Smooth muscle cell (in vitro differentiated cells): ENCODE measurements around the gene ANKRD28. TPM values are rescaled to one million over a fixed set of nuclear protein-coding genes. Genes with fewer than 3 reads are reported as not detected.
"Not testable (repeated sequence)": the region's sequence is repeated elsewhere in the genome, so short reads cannot be mapped to it uniquely, and the experiment has no call there.

ENCODE experiments used
- DNase-seq: peaks from one replicate; lab custom pipeline; 2025; ENCODE audit not compliant: unreplicated experiment; lab: John Stamatoyannopoulos, UW
- H2AFZ ChIP-seq: fragments of 200-600 bp; sonication (generic); 2 replicates; pipeline ENCODE4 v1.6.0; 2016; ENCODE audit warnings: antibody characterized with exemption, low read depth, mild to moderate bottlenecking
- H3F3A ChIP-seq: fragments of 200-600 bp; sonication (generic); 2 replicates; pipeline ENCODE4 v1.6.0; 2017; ENCODE audit warnings: antibody characterized with exemption, low read depth
- H3K27ac ChIP-seq: fragments of 200-600 bp; sonication (generic); 2 replicates; pipeline ENCODE4 v1.5.1; 2016; ENCODE audit warnings: low read depth, mild to moderate bottlenecking
- H3K27me3 ChIP-seq: fragments of 200-600 bp; sonication (generic); 2 replicates; pipeline ENCODE4 v1.6.1; 2016; ENCODE audit warnings: low read depth, mild to moderate bottlenecking
- H3K36me3 ChIP-seq: fragments of 200-600 bp; sonication (generic); 2 replicates; pipeline ENCODE4 v1.5.1; 2016; ENCODE audit warnings: low read depth
- H3K4me1 ChIP-seq: fragments of 200-600 bp; sonication (generic); 2 replicates; pipeline ENCODE4 v1.5.1; 2016; ENCODE audit warnings: low read depth
- H3K4me2 ChIP-seq: fragments of 200-600 bp; sonication (generic); 2 replicates; pipeline ENCODE4 v1.6.0; 2016; ENCODE audit warnings: mild to moderate bottlenecking
- H3K4me3 ChIP-seq: fragments of 200-600 bp; sonication (generic); 2 replicates; pipeline ENCODE4 v1.5.1; 2016; ENCODE audit warnings: mild to moderate bottlenecking
- H3K79me2 ChIP-seq: fragments of 200-600 bp; sonication (generic); 2 replicates; pipeline ENCODE4 v1.6.0; 2016; ENCODE audit warnings: low read depth, mild to moderate bottlenecking
- H3K9ac ChIP-seq: fragments of 200-600 bp; sonication (generic); 2 replicates; pipeline ENCODE4 v1.6.0; 2016; ENCODE audit warnings: low read depth
- H3K9me3 ChIP-seq: fragments of 200-600 bp; sonication (generic); replicated peaks from 2 replicates; pipeline ENCODE4 v1.5.1; 2016; ENCODE audit warnings: low read depth
- H4K20me1 ChIP-seq: fragments of 200-600 bp; sonication (generic); 2 replicates; pipeline ENCODE4 v1.6.0; 2016; ENCODE audit warnings: low read depth
- CTCF ChIP-seq: fragments of 200-600 bp; sonication (generic); IDR thresholded peaks from 2 replicates; pipeline ENCODE4 v1.5.1; 2017; ENCODE audit warnings: borderline replicate concordance, mild to moderate bottlenecking, antibody characterized with exemption; ENCODE audit not compliant: insufficient read depth, poor library complexity, severe bottlenecking
- WGBS: methylation state at CpG from one replicate; pipeline ENCODE4 v1.1.7; 2016; ENCODE audit warnings: low lambda C conversion rate; 5-methylcytosine and 5-hydroxymethylcytosine counted together
- polyA plus RNA-seq: library from polyadenylated mRNA; unstranded; fragments of >200 nt; fragmentation: Nextera tagmentation; extraction: Ambion mirVana; gene quantifications from 2 replicates; pipeline ENCODE4 v1.2.1, GENCODE V29; 2016
- total RNA-seq: library from RNA; depleted of rRNA; stranded (reverse); fragments of >200 nt; gene quantifications from 2 replicates; pipeline ENCODE4 v1.2.3, GENCODE V29; 2014

Gene ANKRD28
- total and polyA plus RNA-seq, 2 experiments from 2014 or later: 11.8 to 35.7 TPM

DNA sequence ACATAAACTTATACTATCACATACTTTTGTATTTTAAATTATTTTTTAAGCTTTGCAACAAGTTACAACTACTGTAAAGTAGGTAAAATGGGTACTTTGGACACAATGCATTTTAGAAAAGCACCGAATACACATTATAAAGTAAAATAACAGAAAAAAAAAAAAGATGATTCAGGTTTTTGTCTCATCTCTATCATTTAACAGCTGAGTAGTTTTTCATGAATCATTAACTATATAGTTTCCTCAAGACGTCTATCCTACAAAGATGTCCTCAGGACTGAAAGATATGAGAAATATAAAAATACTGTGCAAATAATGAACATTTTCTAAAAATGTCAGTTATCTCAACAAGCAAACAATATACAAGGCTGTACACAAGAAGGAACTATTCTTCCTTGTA, 46.9 kb downstream of the ANKRD28 start:
- H3K27ac ChIP-seq: no peak overlapping the region

GRCh38 chr3:15750143-15750542, 47.6 kb downstream of the ANKRD28 start:
- TF ChIP-seq CTCF: no peak

More for the DNA sequence above, 46.9 kb downstream of the ANKRD28 start:
- Histone ChIP-seq H4K20me1 (no peaks in the 10 kb centered on the region), H3K4me2 (no peak overlapping the region), H3K27me3 (no peaks in the 10 kb centered on the region), H3K36me3 (peaks cover 3% of the 10 kb centered on the region), H3K79me2 (no peaks in the 10 kb centered on the region), H3K4me1 (no peaks in the 10 kb centered on the region), H3F3A (no peaks in the 10 kb centered on the region), H2AFZ (no peak overlapping the region), H3K9ac (no peak overlapping the region), H3K4me3 (no peak overlapping the region), H3K9me3 (no peaks in the 10 kb centered on the region)
- no peak for DNase-seq
- 97% methylated on average over 2 of the region's 2 CpGs for WGBS
- TF ChIP-seq CTCF: no peak

DNA sequence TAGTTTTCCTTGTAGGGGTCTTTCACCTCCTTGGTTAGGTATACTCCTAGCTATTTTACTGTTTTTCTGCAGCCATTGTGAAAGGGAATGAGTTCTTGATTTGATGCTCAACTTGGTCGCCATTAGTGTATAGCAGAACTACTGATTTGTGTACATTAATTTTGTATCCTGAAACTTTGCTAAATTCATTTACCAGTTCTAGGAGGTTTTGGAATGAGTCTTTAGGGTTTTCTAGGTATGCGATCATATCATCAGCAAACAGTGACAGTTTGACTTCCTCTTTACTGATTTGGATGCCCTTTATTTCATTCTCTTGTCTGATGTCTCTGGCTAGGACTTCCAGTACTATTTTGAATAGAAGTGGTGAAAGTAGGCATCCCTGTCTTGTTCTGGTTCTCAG, 51.9 kb downstream of the ANKRD28 start:
- H4K20me1 ChIP-seq, H3K4me1 ChIP-seq, H3K4me2 ChIP-seq, H3K79me2 ChIP-seq, H3K27ac ChIP-seq, H3F3A ChIP-seq, DNase-seq, H3K27me3 ChIP-seq, H3K9me3 ChIP-seq, H3K9ac ChIP-seq, H3K4me3 ChIP-seq, H3K36me3 ChIP-seq, H2AFZ ChIP-seq: not testable (repeated sequence)
- WGBS: 95% methylated on average over 2 of the region's 2 CpGs

More at GRCh38 chr3:15750143-15750542, 47.6 kb downstream of the ANKRD28 start:
- H3K27ac ChIP-seq: no peak overlapping the region
- H4K20me1 ChIP-seq: no peaks in the 10 kb centered on the region
- no peaks in the 10 kb centered on the region for H3K9me3 ChIP-seq
- H3K4me2 ChIP-seq: no peak overlapping the region
- no peak overlapping the region for H2AFZ ChIP-seq
- H3K27me3 ChIP-seq: no peaks in the 10 kb centered on the region
- H3K4me3 ChIP-seq: no peak overlapping the region
- no peaks in the 10 kb centered on the region for H3K79me2 ChIP-seq
- H3F3A ChIP-seq: no peaks in the 10 kb centered on the region
- WGBS: 100% methylated on average over 3 of the region's 3 CpGs
- no peak for DNase-seq
- H3K9ac ChIP-seq: no peak overlapping the region
- no peaks in the 10 kb centered on the region for H3K4me1 ChIP-seq
- peaks cover 3% of the 10 kb centered on the region for H3K36me3 ChIP-seq

GRCh38 chr3:15744176-15744575, 53.6 kb downstream of the ANKRD28 start:
- Histone ChIP-seq H3F3A (no peaks in the 10 kb centered on the region), H3K4me2 (no peak overlapping the region), H3K27me3 (no peaks in the 10 kb centered on the region), H2AFZ (no peak overlapping the region), H3K79me2 (no peaks in the 10 kb centered on the region), H3K27ac (no peak overlapping the region), H3K4me1 (no peaks in the 10 kb centered on the region), H3K4me3 (no peak overlapping the region), H4K20me1 (no peaks in the 10 kb centered on the region), H3K9me3 (peaks cover 4% of the 10 kb centered on the region), H3K9ac (no peak overlapping the region), H3K36me3 (peaks cover 6% of the 10 kb centered on the region)
- TF ChIP-seq CTCF: no peak
- WGBS: over 99% methylated on average over 6 of the region's 6 CpGs
- no peak for DNase-seq
